Measurements from ENCODE around the gene ZNF627.

DNA sequence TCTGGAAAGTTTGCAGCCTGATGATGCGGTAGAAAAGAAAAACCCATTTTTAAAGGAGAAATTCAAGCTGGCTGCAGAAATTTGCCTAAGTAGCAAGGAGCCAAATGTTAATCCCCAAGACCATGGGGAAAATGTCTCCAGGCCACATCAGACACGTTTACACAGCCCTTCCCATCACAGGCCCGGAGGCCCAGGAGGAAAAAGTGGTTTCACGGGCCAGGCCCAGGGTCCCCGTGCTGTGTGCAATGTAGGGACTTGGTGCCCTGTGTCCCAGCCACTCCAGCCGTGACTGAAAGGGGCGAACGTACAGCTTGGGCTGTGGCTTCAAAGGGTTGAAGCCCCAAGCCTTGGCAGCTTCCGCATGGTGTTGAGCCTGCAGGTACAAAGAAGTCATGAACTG lies 35.9 kb downstream of the ZNF627 start:
- TF ChIP-seq, protein P1, sequence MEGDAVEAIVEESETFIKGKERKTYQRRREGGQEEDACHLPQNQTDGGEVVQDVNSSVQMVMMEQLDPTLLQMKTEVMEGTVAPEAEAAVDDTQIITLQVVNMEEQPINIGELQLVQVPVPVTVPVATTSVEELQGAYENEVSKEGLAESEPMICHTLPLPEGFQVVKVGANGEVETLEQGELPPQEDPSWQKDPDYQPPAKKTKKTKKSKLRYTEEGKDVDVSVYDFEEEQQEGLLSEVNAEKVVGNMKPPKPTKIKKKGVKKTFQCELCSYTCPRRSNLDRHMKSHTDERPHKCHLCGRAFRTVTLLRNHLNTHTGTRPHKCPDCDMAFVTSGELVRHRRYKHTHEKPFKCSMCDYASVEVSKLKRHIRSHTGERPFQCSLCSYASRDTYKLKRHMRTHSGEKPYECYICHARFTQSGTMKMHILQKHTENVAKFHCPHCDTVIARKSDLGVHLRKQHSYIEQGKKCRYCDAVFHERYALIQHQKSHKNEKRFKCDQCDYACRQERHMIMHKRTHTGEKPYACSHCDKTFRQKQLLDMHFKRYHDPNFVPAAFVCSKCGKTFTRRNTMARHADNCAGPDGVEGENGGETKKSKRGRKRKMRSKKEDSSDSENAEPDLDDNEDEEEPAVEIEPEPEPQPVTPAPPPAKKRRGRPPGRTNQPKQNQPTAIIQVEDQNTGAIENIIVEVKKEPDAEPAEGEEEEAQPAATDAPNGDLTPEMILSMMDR (IDR thresholded peaks at IDR 0.05 in 8 of 11, conservative IDR thresholded peaks at IDR 0.05 in 3 of 11) = no peak
- TF ChIP-seq POLR2A (IDR thresholded peaks at IDR 0.05) = no peak
- TF ChIP-seq POLR2AphosphoS5 (IDR thresholded peaks at IDR 0.05) = no peak

Measured in spleen (tissue), 7 donors.